HepG2 (cell line): ENCODE results near the gene JMY. TPM values are rescaled to one million over a fixed set of nuclear protein-coding genes. Genes with fewer than 3 reads are reported as not detected.

ENCODE experiments used
- ATAC-seq: fragments of 200-7000 bp; cut with Tn5 transposase; 3 replicates; pipeline ENCODE4 v1.9.1; 2020; ENCODE audit warnings: mild to moderate bottlenecking, moderate library complexity
- BruUV-seq: library from RNA; stranded (reverse); fragments of 400-500 nt; replicated peaks from 2 replicates; lab custom pipeline; 2021; lab: Mats Ljungman, UMichigan
- CTCF ChIA-PET: fragments of 300-600 bp; formaldehyde crosslinking; extraction: SDS; loops from one replicate; lab custom pipeline; 2021; ENCODE audit warnings: low total read pairs, inconsistent platforms, low intra/inter-chr PET ratio; lab: Yijun Ruan, JAX
- POLR2A ChIA-PET: fragments of 350-600 bp; sonication (Branson Sonifier 250); formaldehyde crosslinking; loops from one replicate; lab custom pipeline; 2020; ENCODE audit warnings: antibody characterized with exemption, inconsistent platforms; lab: Yijun Ruan, JAX
- DNase-seq: peaks from one replicate; pipeline ENCODE4 v3.0.0-alpha.2; 2015; ENCODE audit warnings: low spot score
- FAIRE-seq: peaks from 3 replicates; lab custom pipeline; 2011; peaks lifted over from hg19 to GRCh38; lab: Jason Lieb, UNC
- H2AFZ ChIP-seq: one replicate; pipeline ENCODE4 v1.6.1; 2011; ENCODE audit warnings: low read length, inconsistent platforms
- H3K27ac ChIP-seq: fragments of 300-600 bp; 3 replicates; pipeline ENCODE4 v1.8.0; 2011; ENCODE audit warnings: mixed run types, mild to moderate bottlenecking, mixed read lengths, low read length, inconsistent platforms; ENCODE audit not compliant: insufficient read depth; ENCODE audit errors: extremely low read length
- H3K27me3 ChIP-seq, 2 experiments: fragments of 200-600 bp in 1 of 2; 2 replicates in 1 of 2; 3 replicates in 1 of 2; pipeline versions ENCODE4 v1.6.0 to v1.8.0; 2011; ENCODE audit warnings: low read length in 2 of 2, mild to moderate bottlenecking in 2 of 2, moderate library complexity in 2 of 2, inconsistent platforms in 1 of 2; ENCODE audit not compliant: insufficient read depth in 2 of 2, control insufficient read depth in 1 of 2
- H3K36me3 ChIP-seq, 2 experiments: fragments of 200-600 bp in 1 of 2; replicated peaks in 1 of 2; 2 replicates in 1 of 2; 3 replicates in 1 of 2; pipeline versions ENCODE4 v1.5.1 to v1.8.0; 2011; ENCODE audit warnings: low read length in 2 of 2, inconsistent platforms in 1 of 2; ENCODE audit not compliant: insufficient read depth in 2 of 2, control insufficient read depth in 1 of 2
- H3K4me1 ChIP-seq: 2 replicates; pipeline ENCODE4 v1.5.1; 2012; ENCODE audit warnings: low read length, inconsistent platforms; ENCODE audit not compliant: insufficient read depth
- H3K4me2 ChIP-seq: 2 replicates; pipeline ENCODE4 v1.6.0; 2011; ENCODE audit warnings: low read depth, low read length, inconsistent platforms
- H3K4me3 ChIP-seq, 3 experiments: fragments of 200-600 bp in 1 of 3; sonication (generic), shearing (Covaris generic) in 1 of 3; replicated peaks in 1 of 3; 2 replicates each; pipeline ENCODE4 v1.5.1; 2011 to 2016; ENCODE audit warnings: low read length in 3 of 3, inconsistent platforms in 2 of 3, low read depth in 2 of 3, mild to moderate bottlenecking in 2 of 3, control low read depth in 1 of 3, mixed read lengths in 1 of 3; ENCODE audit not compliant: insufficient read depth in 1 of 3
- H3K79me2 ChIP-seq: one replicate; pipeline ENCODE4 v1.6.1; 2011; ENCODE audit warnings: low read length, inconsistent platforms; ENCODE audit not compliant: insufficient read depth
- H3K9ac ChIP-seq: 2 replicates; pipeline ENCODE4 v1.6.0; 2011; ENCODE audit warnings: mild to moderate bottlenecking, low read depth, low read length, inconsistent platforms; ENCODE audit not compliant: insufficient read depth
- H3K9me3 ChIP-seq: 2 replicates; pipeline ENCODE4 v1.5.1; 2012; ENCODE audit warnings: mild to moderate bottlenecking, low read length
- H4K20me1 ChIP-seq: 2 replicates; pipeline ENCODE4 v1.6.0; 2011; ENCODE audit warnings: inconsistent platforms, mild to moderate bottlenecking, low read length, moderate library complexity; ENCODE audit not compliant: insufficient read depth
- ATF7 ChIP-seq, 2 experiments: fragments of 450-650 bp in 1 of 2; sonication (generic) in 1 of 2; formaldehyde crosslinking in 1 of 2; IDR thresholded peaks; 2 replicates each; pipeline versions ENCODE4 v1.4.0 to v1.6.1; 2016 to 2020; ENCODE audit warnings: antibody characterized with exemption in 1 of 2, mild to moderate bottlenecking in 1 of 2, missing genetic modification reagents in 1 of 2
- BATF2 ChIP-seq: sonication (generic); formaldehyde crosslinking; IDR thresholded peaks from 2 replicates; pipeline ENCODE4 v1.8.0; 2022; ENCODE audit warnings: mild to moderate bottlenecking, missing genetic modification reagents, moderate library complexity
- KLF12 ChIP-seq: sonication (generic); formaldehyde crosslinking; IDR thresholded peaks from 2 replicates; pipeline ENCODE4 v1.4.0; 2020; ENCODE audit warnings: missing genetic modification reagents, borderline replicate concordance
- KLF6 ChIP-seq: IDR thresholded peaks from 2 replicates; pipeline ENCODE4 v1.8.0; 2016; ENCODE audit warnings: missing biosample characterization, missing genetic modification reagents
- MTA1 ChIP-seq: sonication (generic); formaldehyde crosslinking; IDR thresholded peaks from 2 replicates; pipeline ENCODE4 v1.4.0; 2020; ENCODE audit warnings: missing genetic modification reagents, mild to moderate bottlenecking, borderline replicate concordance
- ZFP37 ChIP-seq: sonication (generic); formaldehyde crosslinking; IDR thresholded peaks from 2 replicates; pipeline ENCODE4 v1.4.0; 2020; ENCODE audit warnings: missing genetic modification reagents, borderline replicate concordance
- ZNF605 ChIP-seq: sonication (generic); formaldehyde crosslinking; IDR thresholded peaks from 2 replicates; pipeline ENCODE4 v1.8.0; 2022; ENCODE audit warnings: mild to moderate bottlenecking, missing genetic modification reagents
- ZSCAN21 ChIP-seq: sonication (generic); formaldehyde crosslinking; IDR thresholded peaks from 2 replicates; pipeline ENCODE4 v1.8.0; 2022; ENCODE audit warnings: mild to moderate bottlenecking, missing genetic modification reagents, moderate library complexity, borderline replicate concordance
- WGBS: methylation state at CpG from one replicate; pipeline ENCODE4 v1.1.6; 2017; ENCODE audit warnings: low lambda C conversion rate; 5-methylcytosine and 5-hydroxymethylcytosine counted together
- in situ Hi-C: cut with HindIII; loops from 2 replicates; pipeline ENCODE4 v1.10.0; 2017; ENCODE audit warnings: low pct_unique_long_range_greater_than_20kb; ENCODE audit not compliant: extremely low pct_ligation_motif_present
- intact Hi-C: fragments of 100-400 bp; cut with micrococcal nuclease; formaldehyde crosslinking; loops from one replicate; pipeline ENCODE4 v1.10.0; 2022; ENCODE audit not compliant: unreplicated experiment
- polyA plus RNA-seq, 8 experiments: library from polyadenylated mRNA; depleted of rRNA in 3 of 8; stranded (reverse) in 7 of 8; unstranded in 1 of 8; fragments of >200 nt; fragmentation: Illumina TruSeq in 4 of 8; extraction: Trizol in 4 of 8; gene quantifications; 2 replicates each; pipeline versions ENCODE4 v1.2.1 to v1.2.3, GENCODE V29; 2011 to 2016; ENCODE audit warnings: low read depth in 4 of 8, missing spikeins in 1 of 8, mixed read lengths in 1 of 8; ENCODE audit not compliant: insufficient read depth in 1 of 8
- total RNA-seq, 5 experiments: library from RNA; depleted of rRNA; stranded (reverse); fragments of >200 nt; fragmentation: Illumina TruSeq; extraction: Trizol; gene quantifications; 2 replicates each; pipeline ENCODE4 v1.2.3, GENCODE V29; 2016; ENCODE audit warnings: low read depth in 1 of 5
- TF ChIP-seq, protein P1 (sequence below): sonication (generic); formaldehyde crosslinking; IDR thresholded peaks from 2 replicates; pipeline ENCODE4 v1.9.0; 2022; ENCODE audit warnings: missing genetic modification reagents, mild to moderate bottlenecking, borderline replicate concordance
- TF ChIP-seq, protein P2 (sequence below): sonication (generic); formaldehyde crosslinking; IDR thresholded peaks from 2 replicates; pipeline ENCODE4 v1.8.1; 2023; ENCODE audit warnings: missing genetic modification reagents, inconsistent platforms, borderline replicate concordance

Gene JMY
- total and polyA plus RNA-seq, 2 of the 13 experiments (the other 11 are each of a cell fraction or from before 2014, with no cell fraction given): 4.0 to 4.2 TPM

GRCh38 chr5:79287907-79288306 is 52.0 kb downstream of the JMY start:
- no peak for FAIRE-seq
- POLR2A ChIA-PET: no interaction called here
- no TSS peak for BruUV-seq

DNA sequence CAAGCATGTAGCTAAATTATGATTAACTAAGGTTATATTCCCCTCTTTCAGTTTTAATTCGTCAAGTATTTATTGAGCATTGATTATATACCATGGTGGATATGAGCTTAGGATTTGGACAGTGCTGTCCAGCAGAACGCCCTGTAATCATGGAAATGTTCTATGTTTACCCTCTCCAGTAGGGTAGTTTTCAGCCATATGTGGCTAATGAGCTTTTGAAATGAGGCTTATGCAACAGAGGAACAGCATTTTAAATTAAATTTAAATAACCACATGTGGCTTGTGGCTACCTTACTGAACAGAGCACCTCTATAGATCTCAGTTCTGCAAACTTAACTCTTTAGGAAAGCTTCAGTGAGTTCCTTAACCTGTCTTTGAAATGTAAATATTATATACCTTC is 59.1 kb downstream of the JMY start:
- no peak for DNase-seq
- no peak overlapping the region for H2AFZ ChIP-seq
- BruUV-seq: no TSS peak
- H3K27me3 ChIP-seq: no peaks in the 10 kb centered on the region
- H3K27ac ChIP-seq: no peak overlapping the region
- no peaks in the 10 kb centered on the region for H3K79me2 ChIP-seq
- in situ Hi-C loops (no loop called here), intact Hi-C loops (no loop called here)
- CTCF ChIA-PET: no interaction called here
- POLR2A ChIA-PET: no interaction called here
- TF ChIP-seq MTA1: no peak
- TF ChIP-seq, protein P1, sequence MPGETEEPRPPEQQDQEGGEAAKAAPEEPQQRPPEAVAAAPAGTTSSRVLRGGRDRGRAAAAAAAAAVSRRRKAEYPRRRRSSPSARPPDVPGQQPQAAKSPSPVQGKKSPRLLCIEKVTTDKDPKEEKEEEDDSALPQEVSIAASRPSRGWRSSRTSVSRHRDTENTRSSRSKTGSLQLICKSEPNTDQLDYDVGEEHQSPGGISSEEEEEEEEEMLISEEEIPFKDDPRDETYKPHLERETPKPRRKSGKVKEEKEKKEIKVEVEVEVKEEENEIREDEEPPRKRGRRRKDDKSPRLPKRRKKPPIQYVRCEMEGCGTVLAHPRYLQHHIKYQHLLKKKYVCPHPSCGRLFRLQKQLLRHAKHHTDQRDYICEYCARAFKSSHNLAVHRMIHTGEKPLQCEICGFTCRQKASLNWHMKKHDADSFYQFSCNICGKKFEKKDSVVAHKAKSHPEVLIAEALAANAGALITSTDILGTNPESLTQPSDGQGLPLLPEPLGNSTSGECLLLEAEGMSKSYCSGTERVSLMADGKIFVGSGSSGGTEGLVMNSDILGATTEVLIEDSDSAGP (CRISPR knock-in tag): no peak
- H3K4me2 ChIP-seq: no peak overlapping the region
- peaks cover 2 to 30% of the 10 kb centered on the region in 2 experiments for H3K36me3 ChIP-seq
- no peak for FAIRE-seq
- no peaks in the 10 kb centered on the region for H3K4me1 ChIP-seq
- no peak for ATAC-seq
- WGBS: 96% methylated on average over 2 of the region's 2 CpGs
- H3K4me3 ChIP-seq: no peak overlapping the region
- H3K9ac ChIP-seq: no peak overlapping the region
- no peaks in the 10 kb centered on the region for H3K9me3 ChIP-seq
- no peaks in the 10 kb centered on the region for H4K20me1 ChIP-seq

More at GRCh38 chr5:79287907-79288306, 52.0 kb downstream of the JMY start:
- Histone ChIP-seq H3K36me3 (peaks cover 2 to 42% of the 10 kb centered on the region in 2 experiments; a peak in 3 of 5 replicates), H3K79me2 (no peaks in the 10 kb centered on the region), H3K27me3 (no peaks in the 10 kb centered on the region), H3K4me2 (no peak overlapping the region), H3K9ac (no peak overlapping the region), H4K20me1 (0 out of 2 replicates have a peak, but pooled peaks cover 3% of the 10 kb centered on the region), H3K4me1 (no peaks in the 10 kb centered on the region), H3K4me3 (no peak overlapping the region), H3K27ac (no peak overlapping the region), H2AFZ (no peak overlapping the region), H3K9me3 (no peaks in the 10 kb centered on the region)
- 97% methylated on average over 1 of the region's 1 CpG for WGBS
- ATAC-seq (no peak), DNase-seq (no peak)
- CTCF ChIA-PET: no interaction called here
- in situ Hi-C loops (no loop called here), intact Hi-C loops (no loop called here)
- TF ChIP-seq BATF2 (CRISPR knock-in tag): no peak
- TF ChIP-seq KLF6: no peak
- TF ChIP-seq ZNF605 (CRISPR knock-in tag): no peak
- no peak for TF ChIP-seq ZFP37 (CRISPR knock-in tag)
- no peak for TF ChIP-seq KLF12 (CRISPR knock-in tag)
- TF ChIP-seq ATF7 (IDR thresholded peaks at IDR 0.05): no peak
- no peak for TF ChIP-seq ATF7 (CRISPR knock-in tag; IDR thresholded peaks at IDR 0.05)
- no peak for TF ChIP-seq ZSCAN21 (CRISPR knock-in tag)
- TF ChIP-seq, protein P2, sequence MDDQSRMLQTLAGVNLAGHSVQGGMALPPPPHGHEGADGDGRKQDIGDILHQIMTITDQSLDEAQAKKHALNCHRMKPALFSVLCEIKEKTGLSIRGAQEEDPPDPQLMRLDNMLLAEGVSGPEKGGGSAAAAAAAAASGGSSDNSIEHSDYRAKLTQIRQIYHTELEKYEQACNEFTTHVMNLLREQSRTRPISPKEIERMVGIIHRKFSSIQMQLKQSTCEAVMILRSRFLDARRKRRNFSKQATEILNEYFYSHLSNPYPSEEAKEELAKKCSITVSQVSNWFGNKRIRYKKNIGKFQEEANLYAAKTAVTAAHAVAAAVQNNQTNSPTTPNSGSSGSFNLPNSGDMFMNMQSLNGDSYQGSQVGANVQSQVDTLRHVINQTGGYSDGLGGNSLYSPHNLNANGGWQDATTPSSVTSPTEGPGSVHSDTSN (CRISPR knock-in tag): no peak
